Endothelial cell of umbilical vein (primary cell): ENCODE measurements around the gene PHLPP1. TPM values are rescaled to one million over a fixed set of nuclear protein-coding genes. Genes with fewer than 3 reads are reported as not detected.

Experiments used
- BruUV-seq: library from RNA; stranded (reverse); fragments of 400-500 nt; replicated peaks from 2 replicates; lab custom pipeline; 2021; lab: Mats Ljungman, UMichigan
- CTCF ChIA-PET: fragments of 300-600, 350-600 bp; sonication (Branson Sonifier 250); formaldehyde crosslinking; loops from one replicate; lab custom pipeline; 2021; ENCODE audit warnings: antibody characterized with exemption, inconsistent platforms; lab: Charles Lee
- POLR2A ChIA-PET: fragments of 300-600, 350-600 bp; sonication (Branson Sonifier 250); formaldehyde crosslinking; loops from one replicate; lab custom pipeline; 2021; ENCODE audit warnings: antibody characterized with exemption, inconsistent platforms; lab: Charles Lee
- DNase-seq: peaks from one replicate; pipeline ENCODE4 v3.0.0-alpha.2; 2011; ENCODE audit warnings: low read depth, low spot score
- FAIRE-seq: peaks from 2 replicates; lab custom pipeline; 2011; peaks lifted over from hg19 to GRCh38; lab: Jason Lieb, UNC
- H2AFZ ChIP-seq: 2 replicates; pipeline ENCODE4 v1.6.0; 2012; ENCODE audit warnings: low read depth, low read length, control low read depth, inconsistent platforms
- H3K27ac ChIP-seq: 2 replicates; pipeline ENCODE4 v1.5.1; 2011; ENCODE audit warnings: low read depth, mild to moderate bottlenecking, control low read depth, low read length, moderate library complexity; ENCODE audit not compliant: insufficient read depth
- H3K27me3 ChIP-seq, 2 experiments: 2 replicates each; pipeline versions ENCODE4 v1.6.0 to v1.6.1; 2011; ENCODE audit warnings: low read length in 2 of 2, mixed read lengths in 1 of 2; ENCODE audit not compliant: control insufficient read depth in 2 of 2, insufficient read depth in 2 of 2
- H3K36me3 ChIP-seq, 2 experiments: 2 replicates in 1 of 2; 3 replicates in 1 of 2; pipeline ENCODE4 v1.5.1; 2011; ENCODE audit warnings: low read length in 2 of 2, mild to moderate bottlenecking in 1 of 2, moderate library complexity in 1 of 2; ENCODE audit not compliant: control insufficient read depth in 2 of 2, insufficient read depth in 2 of 2; ENCODE audit errors: extremely low read depth in 1 of 2
- H3K4me1 ChIP-seq: 3 replicates; pipeline ENCODE4 v1.5.1; 2011; ENCODE audit warnings: mild to moderate bottlenecking, low read length; ENCODE audit not compliant: control insufficient read depth, insufficient read depth; ENCODE audit errors: extremely low read depth
- H3K4me2 ChIP-seq: 2 replicates; pipeline ENCODE4 v1.6.1; 2011; ENCODE audit warnings: low read length, control low read depth, mixed read lengths; ENCODE audit not compliant: insufficient read depth
- H3K4me3 ChIP-seq, 3 experiments: fragments of 200-600 bp in 1 of 3; sonication (generic), shearing (Covaris generic) in 1 of 3; replicated peaks in 1 of 3; 2 replicates each; pipeline ENCODE4 v1.5.1; 2011 to 2016; ENCODE audit warnings: control low read depth in 3 of 3, low read length in 3 of 3, mild to moderate bottlenecking in 2 of 3, inconsistent platforms in 1 of 3, low read depth in 1 of 3, moderate library complexity in 1 of 3; ENCODE audit not compliant: insufficient read depth in 1 of 3
- H3K79me2 ChIP-seq: 2 replicates; pipeline ENCODE4 v1.6.0; 2012; ENCODE audit warnings: low read length, inconsistent platforms; ENCODE audit not compliant: control insufficient read depth, insufficient read depth
- H3K9ac ChIP-seq: replicated peaks from 2 replicates; pipeline ENCODE3; 2011; ENCODE audit warnings: low read length, control low read depth; ENCODE audit not compliant: insufficient read depth; ENCODE audit errors: extremely low read depth
- H3K9me1 ChIP-seq: replicated peaks from 3 replicates; pipeline ENCODE4 v1.6.0; 2011; ENCODE audit warnings: mild to moderate bottlenecking, low read length; ENCODE audit not compliant: control insufficient read depth, insufficient read depth; ENCODE audit errors: extremely low read depth
- H3K9me3 ChIP-seq: replicated peaks from 2 replicates; pipeline ENCODE4 v1.5.1; 2012; ENCODE audit warnings: low read length, inconsistent platforms; ENCODE audit not compliant: control insufficient read depth, insufficient read depth
- H4K20me1 ChIP-seq: replicated peaks from 2 replicates; pipeline ENCODE3; 2011; ENCODE audit warnings: mild to moderate bottlenecking, low read length; ENCODE audit not compliant: control insufficient read depth, insufficient read depth; ENCODE audit errors: extremely low read depth
- EZH2 ChIP-seq: IDR thresholded peaks from 2 replicates; pipeline ENCODE4 v1.6.1; 2012; ENCODE audit warnings: borderline replicate concordance, low read depth, mild to moderate bottlenecking, moderate library complexity, low read length, inconsistent platforms; ENCODE audit not compliant: severe bottlenecking
- FOS ChIP-seq: IDR thresholded peaks from 2 replicates; pipeline ENCODE4 v1.6.1; 2011; ENCODE audit warnings: mild to moderate bottlenecking, low read length, moderate library complexity, borderline replicate concordance; ENCODE audit not compliant: insufficient read depth
- GATA2 ChIP-seq: IDR thresholded peaks from 2 replicates; pipeline ENCODE4 v1.7.0; 2011; ENCODE audit warnings: low read depth, mild to moderate bottlenecking, moderate library complexity, mixed read lengths, low read length; ENCODE audit not compliant: insufficient read length, insufficient read depth
- JUN ChIP-seq: IDR thresholded peaks from 2 replicates; pipeline ENCODE4 v1.6.1; 2011; ENCODE audit warnings: borderline replicate concordance, low read depth; ENCODE audit not compliant: insufficient read length, insufficient read depth
- MYC ChIP-seq: IDR thresholded peaks from one replicate; pipeline ENCODE4 v1.6.1; 2011; ENCODE audit warnings: mild to moderate bottlenecking, low read depth, low read length
- POLR2A ChIP-seq: IDR thresholded peaks from 2 replicates; pipeline ENCODE4 v1.6.1; 2012; ENCODE audit warnings: low read depth, mild to moderate bottlenecking, control low read depth, low read length
- POLR2AphosphoS5 ChIP-seq: IDR thresholded peaks from 2 replicates; pipeline ENCODE4 v1.6.1; 2012; ENCODE audit warnings: low read depth, mild to moderate bottlenecking, control low read depth, low read length, moderate library complexity; ENCODE audit not compliant: insufficient read depth
- dilution Hi-C: fragments of 300-500 bp; cut with MboI; formaldehyde crosslinking; loops from one replicate; pipeline ENCODE4 v1.15.0; 2019; ENCODE audit warnings: low sequenced_read_pairs; ENCODE audit not compliant: extremely low pct_ligation_motif_present
- intact Hi-C: fragments of 100-400 bp; cut with micrococcal nuclease; formaldehyde crosslinking; loops from one replicate; pipeline ENCODE4 v1.10.0; 2022
- polyA plus RNA-seq, 4 experiments: library from polyadenylated mRNA; depleted of rRNA in 3 of 4; stranded (reverse) in 3 of 4; unstranded in 1 of 4; fragments of >200 nt; gene quantifications; 2 replicates each; pipeline versions ENCODE4 v1.2.1 to v1.2.3, GENCODE V29; 2011 to 2012; ENCODE audit warnings: missing spikeins in 1 of 4
- total RNA-seq: library from RNA; stranded (reverse); gene quantifications from 2 replicates; pipeline ENCODE4 v1.2.3, GENCODE V29; 2021
- TF ChIP-seq, protein P1 (sequence below), 2 donors: IDR thresholded peaks; 1 replicate in 1 of 2; 2 replicates in 1 of 2; pipeline ENCODE4 v1.5.1; 2011; ENCODE audit warnings: low read length in 2 of 2, mild to moderate bottlenecking in 2 of 2, moderate library complexity in 2 of 2, control low read depth in 1 of 2, inconsistent platforms in 1 of 2, low read depth in 1 of 2; ENCODE audit not compliant: insufficient read depth in 1 of 2; ENCODE audit errors: extremely low read depth in 1 of 2
- TF ChIP-seq, protein P2 (sequence below): IDR thresholded peaks from 2 replicates; pipeline ENCODE4 v1.6.1; 2011; ENCODE audit not compliant: insufficient read depth, insufficient read length

The PHLPP1 gene
- total and polyA plus RNA-seq, 2 donors (not counting 3 experiments of a cell fraction or from before 2014, with no cell fraction given) = 4.0 to 10.8 TPM

DNA sequence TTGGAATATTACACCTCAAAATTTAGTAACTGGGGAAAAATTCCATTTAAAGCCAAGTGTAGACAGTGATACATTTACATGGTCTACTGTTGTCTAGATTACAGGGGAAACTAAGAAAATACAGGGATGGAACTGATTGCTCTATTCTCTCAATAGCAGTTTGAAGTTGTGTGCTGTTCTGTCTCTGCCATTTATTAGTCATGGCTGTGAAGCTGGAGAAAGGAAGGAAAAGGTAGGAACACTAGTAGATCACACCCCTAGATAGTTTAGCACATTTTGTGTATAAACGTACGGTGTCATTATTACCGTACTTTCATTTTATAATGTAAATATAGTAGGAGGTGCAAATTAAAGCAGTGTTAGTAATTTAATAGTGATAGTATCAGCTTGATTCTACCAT is 170.5 kb downstream of the PHLPP1 start:
- intact Hi-C loops (no loop called here), dilution Hi-C loops (no loop called here)
- POLR2A ChIA-PET = no interaction called here
- Histone ChIP-seq H3K4me3 (peak overlapping the region in 1 of 3 experiments; percentile 54), H3K36me3 (no peaks in the 10 kb centered on the region), H3K27ac (peak overlapping the region; percentile 10), H3K4me1 (peaks cover 28% of the 10 kb centered on the region), H3K27me3 (no peaks in the 10 kb centered on the region), H3K9me3 (no peaks in the 10 kb centered on the region), H3K79me2 (no peaks in the 10 kb centered on the region), H4K20me1 (no peaks in the 10 kb centered on the region), H2AFZ (peak overlapping the region; percentile 79), H3K9me1 (no peaks in the 10 kb centered on the region), H3K4me2 (peak overlapping the region; percentile 94), H3K9ac (no peak overlapping the region)
- peak; percentile 45 for DNase-seq
- FAIRE-seq = peak; percentile 83
- TF ChIP-seq EZH2 (no peak), MYC (no peak), POLR2A (no peak), FOS (peak; percentile 25), GATA2 (peak; percentile 57), POLR2AphosphoS5 (no peak), JUN (no peak)
- TF ChIP-seq, protein P1, sequence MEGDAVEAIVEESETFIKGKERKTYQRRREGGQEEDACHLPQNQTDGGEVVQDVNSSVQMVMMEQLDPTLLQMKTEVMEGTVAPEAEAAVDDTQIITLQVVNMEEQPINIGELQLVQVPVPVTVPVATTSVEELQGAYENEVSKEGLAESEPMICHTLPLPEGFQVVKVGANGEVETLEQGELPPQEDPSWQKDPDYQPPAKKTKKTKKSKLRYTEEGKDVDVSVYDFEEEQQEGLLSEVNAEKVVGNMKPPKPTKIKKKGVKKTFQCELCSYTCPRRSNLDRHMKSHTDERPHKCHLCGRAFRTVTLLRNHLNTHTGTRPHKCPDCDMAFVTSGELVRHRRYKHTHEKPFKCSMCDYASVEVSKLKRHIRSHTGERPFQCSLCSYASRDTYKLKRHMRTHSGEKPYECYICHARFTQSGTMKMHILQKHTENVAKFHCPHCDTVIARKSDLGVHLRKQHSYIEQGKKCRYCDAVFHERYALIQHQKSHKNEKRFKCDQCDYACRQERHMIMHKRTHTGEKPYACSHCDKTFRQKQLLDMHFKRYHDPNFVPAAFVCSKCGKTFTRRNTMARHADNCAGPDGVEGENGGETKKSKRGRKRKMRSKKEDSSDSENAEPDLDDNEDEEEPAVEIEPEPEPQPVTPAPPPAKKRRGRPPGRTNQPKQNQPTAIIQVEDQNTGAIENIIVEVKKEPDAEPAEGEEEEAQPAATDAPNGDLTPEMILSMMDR (IDR thresholded peaks at IDR 0.05; ENCODE audit: extremely low read depth in 1 of 2, insufficient read depth in 1 of 2, low read depth in 1 of 2, low read length in 2 of 2) = no peak
- TF ChIP-seq, protein P2, sequence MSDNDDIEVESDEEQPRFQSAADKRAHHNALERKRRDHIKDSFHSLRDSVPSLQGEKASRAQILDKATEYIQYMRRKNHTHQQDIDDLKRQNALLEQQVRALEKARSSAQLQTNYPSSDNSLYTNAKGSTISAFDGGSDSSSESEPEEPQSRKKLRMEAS = no peak
- BruUV-seq = no TSS peak
- CTCF ChIA-PET = interaction anchor here (1.0 to 1.8 kb wide), 5 partner anchors 9 to 171 kb away, joined by 3 to 5 read pairs (median 3); partner anchors contain the start of gene PHLPP1
